Esophagus squamous epithelium (tissue), 5 donors: ENCODE data around the gene UBR4. TPM values are rescaled to one million over a fixed set of nuclear protein-coding genes. Genes with fewer than 3 reads are reported as not detected.

ENCODE experiments used
- DNase-seq: peaks from one replicate; lab custom pipeline; 2025; lab: John Stamatoyannopoulos, UW
- H3K27ac ChIP-seq, 4 donors: fragments of 200-600 bp; sonication (generic); one replicate each; pipeline ENCODE4 v1.5.1; 2016 to 2019; ENCODE audit warnings: mild to moderate bottlenecking in 1 of 4
- H3K27me3 ChIP-seq, 4 donors: fragments of 200-600 bp; sonication (generic); 1 replicate in 3 of 4; 2 replicates in 1 of 4; pipeline versions ENCODE4 v1.5.1 to v1.6.0; 2017 to 2021; ENCODE audit warnings: antibody characterized with exemption in 1 of 4
- H3K36me3 ChIP-seq, 3 donors: fragments of 200-600 bp; sonication (generic); one replicate each; pipeline ENCODE4 v1.5.1; 2016 to 2019
- H3K4me1 ChIP-seq, 3 donors: fragments of 200-600 bp; sonication (generic); one replicate each; pipeline ENCODE4 v1.5.1; 2017 to 2019
- H3K4me3 ChIP-seq, 4 donors: fragments of 200-600 bp; sonication (generic); 1 replicate in 3 of 4; 2 replicates in 1 of 4; pipeline ENCODE4 v1.5.1; 2016 to 2019; ENCODE audit warnings: mild to moderate bottlenecking in 2 of 4, moderate library complexity in 1 of 4
- H3K9me3 ChIP-seq, 3 donors: fragments of 200-600 bp; sonication (generic); one replicate each; pipeline ENCODE4 v1.5.1; 2016 to 2019
- POLR2A ChIP-seq, 4 donors: fragments of 450-650 bp; IDR thresholded peaks; one replicate each; pipeline ENCODE4 v1.6.1; 2017; ENCODE audit warnings: antibody characterized with exemption in 4 of 4, mild to moderate bottlenecking in 4 of 4, moderate library complexity in 3 of 4
- WGBS, 2 donors: methylation state at CpG; one replicate each; pipeline ENCODE4 v1.1.5; 2018; 5-methylcytosine and 5-hydroxymethylcytosine counted together
- intact Hi-C: fragments of 100-400 bp; cut with DNase I; formaldehyde crosslinking; loops from one replicate; pipeline ENCODE4 v1.15.0; 2022
- total RNA-seq, 4 donors: library from RNA; depleted of rRNA; stranded (reverse); fragments of >200 nt; gene quantifications; one replicate each; pipeline ENCODE4 v1.1.0, GENCODE V29; 2016
- TF ChIP-seq, protein P1 (sequence below), 6 experiments: fragments of 450-650 bp in 4 of 6; fragments of 200-600 bp in 2 of 6; sonication (generic) in 2 of 6; IDR thresholded peaks; one replicate each; pipeline ENCODE4 v1.5.1; 2016 to 2019; ENCODE audit warnings: antibody characterized with exemption in 6 of 6, mild to moderate bottlenecking in 4 of 6, moderate library complexity in 4 of 6
- donor health status: DM: yes; HTN: yes; CAD: no.

Gene UBR4
- total RNA-seq, 4 donors from 2014 or later: 52.4 to 121 (median 88.3) TPM

DNA sequence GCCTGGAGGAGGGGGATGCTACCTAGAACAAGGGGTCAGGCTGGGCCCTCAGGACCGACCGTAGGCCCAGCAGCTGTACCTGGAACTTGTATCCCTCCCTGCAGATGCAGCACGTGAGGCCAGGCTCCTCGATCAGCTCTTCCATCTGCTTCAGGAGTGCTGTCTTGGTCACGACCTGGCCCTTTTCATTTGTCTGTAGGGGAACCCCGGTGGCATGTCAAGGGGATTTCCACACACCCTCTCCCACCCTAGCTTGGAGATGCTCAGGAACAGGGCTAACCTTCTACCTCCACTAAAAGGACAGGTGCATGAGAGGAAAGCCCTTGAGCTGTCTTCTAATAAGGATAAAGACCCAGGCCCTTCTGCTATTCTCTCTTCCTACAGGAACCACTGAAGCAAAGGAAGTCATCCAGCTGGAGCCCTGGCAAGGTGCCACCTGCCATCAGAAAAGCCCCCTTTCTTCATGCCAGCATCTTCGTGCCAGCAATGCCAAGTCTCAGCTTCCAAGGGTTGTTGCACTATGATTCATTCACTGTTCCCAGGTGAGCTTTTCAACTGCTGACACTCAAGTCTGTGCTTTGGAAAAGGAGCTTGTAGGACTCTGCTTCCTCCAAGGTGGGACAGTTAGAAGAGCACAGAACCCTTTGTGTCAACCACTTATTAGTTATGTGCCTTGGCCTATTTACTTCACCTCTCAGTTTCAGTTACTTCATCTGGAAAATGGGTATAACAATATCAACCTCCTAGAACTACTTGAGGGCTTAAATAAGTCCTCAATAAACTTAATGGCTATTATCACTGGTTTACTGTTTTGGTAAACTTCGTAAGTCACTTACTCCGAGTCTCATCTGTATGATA, 122.1 kb downstream of the UBR4 start:
- peaks cover 48 to 100% (median 68%) of the 10 kb centered on the region in 3 donors for H3K36me3 ChIP-seq
- H3K9me3 ChIP-seq: no peaks in the 10 kb centered on the region
- no peak overlapping the region for H3K4me3 ChIP-seq
- H3K27ac ChIP-seq: peak overlapping the region in 2 of 4 donors; percentile 43 to 71
- no peak for DNase-seq
- intact Hi-C loops: no loop called here
- TF ChIP-seq, protein P1, sequence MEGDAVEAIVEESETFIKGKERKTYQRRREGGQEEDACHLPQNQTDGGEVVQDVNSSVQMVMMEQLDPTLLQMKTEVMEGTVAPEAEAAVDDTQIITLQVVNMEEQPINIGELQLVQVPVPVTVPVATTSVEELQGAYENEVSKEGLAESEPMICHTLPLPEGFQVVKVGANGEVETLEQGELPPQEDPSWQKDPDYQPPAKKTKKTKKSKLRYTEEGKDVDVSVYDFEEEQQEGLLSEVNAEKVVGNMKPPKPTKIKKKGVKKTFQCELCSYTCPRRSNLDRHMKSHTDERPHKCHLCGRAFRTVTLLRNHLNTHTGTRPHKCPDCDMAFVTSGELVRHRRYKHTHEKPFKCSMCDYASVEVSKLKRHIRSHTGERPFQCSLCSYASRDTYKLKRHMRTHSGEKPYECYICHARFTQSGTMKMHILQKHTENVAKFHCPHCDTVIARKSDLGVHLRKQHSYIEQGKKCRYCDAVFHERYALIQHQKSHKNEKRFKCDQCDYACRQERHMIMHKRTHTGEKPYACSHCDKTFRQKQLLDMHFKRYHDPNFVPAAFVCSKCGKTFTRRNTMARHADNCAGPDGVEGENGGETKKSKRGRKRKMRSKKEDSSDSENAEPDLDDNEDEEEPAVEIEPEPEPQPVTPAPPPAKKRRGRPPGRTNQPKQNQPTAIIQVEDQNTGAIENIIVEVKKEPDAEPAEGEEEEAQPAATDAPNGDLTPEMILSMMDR (IDR thresholded peaks at IDR 0.05): no peak
- TF ChIP-seq POLR2A (IDR thresholded peaks at IDR 0.05): no peak
- H3K27me3 ChIP-seq: no peaks in the 10 kb centered on the region
- H3K4me1 ChIP-seq: peaks cover 0 to 47% (median 3%) of the 10 kb centered on the region in 3 donors
- WGBS, 2 donors: 48 to 50% methylated on average over 6 to 9 of the region's 9 CpGs

DNA sequence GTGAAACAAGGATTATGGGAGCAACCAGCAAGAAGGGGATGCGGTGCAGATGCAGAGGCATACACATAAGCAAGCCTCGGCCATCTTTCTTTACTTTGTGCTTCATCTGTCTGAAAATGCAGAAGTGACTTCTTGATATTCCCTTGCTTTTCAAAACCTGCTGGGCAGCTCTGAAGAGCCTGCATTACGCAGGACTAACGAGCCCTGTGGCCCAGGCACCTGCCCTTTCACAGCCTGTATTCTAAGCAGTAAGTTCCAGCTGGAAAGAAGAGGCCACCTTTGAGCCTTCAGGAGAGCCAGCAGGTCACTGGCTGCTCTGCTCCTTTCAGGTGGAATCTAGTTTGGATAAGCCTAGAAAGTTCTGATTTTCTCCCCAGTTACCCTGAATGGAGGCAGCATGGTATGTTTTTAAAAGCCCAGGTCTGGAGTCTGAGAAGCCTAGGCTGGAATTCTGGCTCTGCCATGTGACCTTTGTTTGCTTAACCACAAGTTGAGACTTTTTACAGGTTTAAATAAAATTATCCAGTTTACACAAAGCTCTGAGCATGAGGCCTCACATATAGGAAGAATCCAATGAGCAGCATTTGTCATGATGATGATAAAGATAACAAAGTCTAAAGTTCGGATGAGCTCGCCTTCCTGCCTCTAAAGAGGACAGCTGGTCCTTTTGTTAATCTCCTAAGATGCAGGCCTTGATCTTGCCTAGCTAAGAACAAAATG, 122.9 kb downstream of the UBR4 start:
- TF ChIP-seq, protein P1 (IDR thresholded peaks at IDR 0.05): no peak
- no peak for TF ChIP-seq POLR2A (IDR thresholded peaks at IDR 0.05)
- no peaks in the 10 kb centered on the region for H3K27me3 ChIP-seq
- no peak overlapping the region for H3K4me3 ChIP-seq
- 74 to 83% methylated on average over 6 of the region's 6 CpGs for WGBS, 2 donors
- intact Hi-C loops: no loop called here
- peak overlapping the region; percentile 1 to 71 (median 24) for H3K27ac ChIP-seq
- peaks cover 51 to 100% (median 68%) of the 10 kb centered on the region in 3 donors for H3K36me3 ChIP-seq
- no peaks in the 10 kb centered on the region for H3K9me3 ChIP-seq
- no peak for DNase-seq
- H3K4me1 ChIP-seq: peaks cover 0 to 53% (median 3%) of the 10 kb centered on the region in 3 donors

DNA sequence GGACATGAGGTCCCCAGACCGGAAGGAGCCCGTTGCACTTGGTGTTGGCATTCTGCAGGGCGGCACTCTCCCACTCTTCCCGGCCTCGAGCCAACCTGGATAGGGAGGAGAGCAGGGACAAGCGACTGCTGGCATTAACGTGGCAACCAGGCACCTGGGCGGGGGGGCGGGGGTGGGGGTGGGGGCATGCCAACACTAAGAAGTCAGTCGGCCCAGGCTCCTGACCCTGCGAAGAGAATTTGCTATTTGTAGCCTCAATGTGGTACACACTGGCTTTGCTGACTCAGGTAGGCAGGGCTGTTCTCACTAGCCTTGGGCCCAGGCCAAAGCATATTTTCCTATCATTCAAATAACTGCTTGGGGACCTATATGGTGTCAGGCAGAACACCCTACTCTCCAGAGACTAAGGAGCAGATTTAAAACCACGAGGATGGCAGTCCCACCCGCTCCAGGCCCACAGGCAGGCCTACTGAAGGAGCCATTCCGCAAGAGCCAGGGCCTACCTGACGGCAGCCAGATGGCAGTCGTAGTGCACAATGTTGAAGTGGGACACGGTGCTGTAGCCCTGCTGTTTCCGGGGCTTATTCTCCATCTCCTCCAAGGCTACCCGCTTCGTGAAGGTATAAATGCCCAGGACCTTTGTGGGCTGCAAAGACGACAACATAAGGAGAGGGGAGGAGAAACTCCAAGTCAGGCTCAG, 123.7 kb downstream of the UBR4 start:
- DNase-seq: no peak
- Histone ChIP-seq H3K4me1 (peaks cover 3 to 56% (median 5%) of the 10 kb centered on the region in 3 donors), H3K36me3 (peaks cover 58 to 100% (median 65%) of the 10 kb centered on the region in 3 donors)

DNA sequence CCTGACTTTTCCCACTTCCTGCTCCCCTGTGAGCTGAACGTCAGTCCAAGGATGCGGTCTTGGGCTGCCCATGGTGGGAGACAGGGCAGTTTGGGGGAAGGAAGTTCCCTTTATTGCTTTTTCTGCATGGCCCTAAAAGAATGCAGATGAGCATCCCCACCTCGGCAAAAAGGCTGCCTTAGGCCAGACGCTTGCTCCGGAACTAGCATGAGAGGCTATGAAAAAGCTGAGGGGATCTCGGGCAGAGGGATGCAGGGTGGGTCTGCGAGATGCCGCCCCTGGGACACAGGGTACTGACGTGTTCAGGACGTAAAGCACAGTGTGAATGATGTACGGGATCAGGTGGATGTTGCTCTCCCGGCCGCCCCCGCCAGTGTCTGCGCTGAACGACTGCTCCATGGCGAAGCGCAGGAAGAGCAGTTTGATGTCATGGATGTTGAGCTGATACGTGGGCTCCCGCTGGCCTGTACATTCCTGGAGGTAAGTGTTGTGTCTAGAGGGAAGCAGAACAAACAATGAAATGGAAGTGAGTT, 125.8 kb downstream of the UBR4 start:
- no peak for DNase-seq
- WGBS, 2 donors: 94% methylated on average over 12 to 18 of the region's 20 CpGs
- H3K9me3 ChIP-seq: no peaks in the 10 kb centered on the region

More for the DNA sequence above, 123.7 kb downstream of the UBR4 start:
- 65 to 67% methylated on average over 12 to 16 of the region's 21 CpGs for WGBS, 2 donors
- Histone ChIP-seq H3K4me3 (no peak overlapping the region), H3K27ac (peak overlapping the region; percentile 1 to 71 (median 24)), H3K27me3 (no peaks in the 10 kb centered on the region), H3K9me3 (no peaks in the 10 kb centered on the region)
- TF ChIP-seq, protein P1 (IDR thresholded peaks at IDR 0.05): no peak
- no peak for TF ChIP-seq POLR2A (IDR thresholded peaks at IDR 0.05)
- intact Hi-C loops: no loop called here

More for the DNA sequence above, 125.8 kb downstream of the UBR4 start:
- peaks cover 56 to 100% (median 62%) of the 10 kb centered on the region in 3 donors for H3K36me3 ChIP-seq
- no peak overlapping the region for H3K27ac ChIP-seq
- no peaks in the 10 kb centered on the region for H3K27me3 ChIP-seq
- intact Hi-C loops: no loop called here
- no peak overlapping the region for H3K4me3 ChIP-seq
- no peak for TF ChIP-seq POLR2A (IDR thresholded peaks at IDR 0.05)
- TF ChIP-seq, protein P1 (IDR thresholded peaks at IDR 0.05): no peak
- peaks cover 7 to 70% (median 12%) of the 10 kb centered on the region in 3 donors for H3K4me1 ChIP-seq
